Activated CD4-positive, alpha-beta T cell treated with anti-CD3 and anti-CD28 coated beads, Interleukin-2, amount 50 U/mL, for 1 hour (primary cell): ENCODE measurements around the gene ALAS1.
A peak's percentile ranks its signal among the peaks of the same experiment; 100 is the strongest.

Experiments used
- DNase-seq: peaks from one replicate; pipeline ENCODE4 v3.0.0-alpha.2; 2020

The ALAS1 gene

GRCh38 chr3:52202384-52203077 lies 4.6 kb downstream of the ALAS1 start:
- no peak for DNase-seq

- DNase-seq: no peak
These were observed 5.7 kb downstream of the ALAS1 start for GRCh38 chr3:52203701-52204100.

GRCh38 chr3:52204337-52205073 lies 6.5 kb downstream of the ALAS1 start:
- no peak for DNase-seq

GRCh38 chr3:52205727-52206372 lies 7.9 kb downstream of the ALAS1 start:
- no peak for DNase-seq

- DNase-seq: no peak
These were observed 10.6 kb downstream of the ALAS1 start for GRCh38 chr3:52208556-52208955.

GRCh38 chr3:52210037-52210436 lies 12.1 kb downstream of the ALAS1 start:
- no peak for DNase-seq

- no peak for DNase-seq
These were observed 12.6 kb downstream of the ALAS1 start for GRCh38 chr3:52210550-52211046.

- no peak for DNase-seq
These were observed 13.4 kb downstream of the ALAS1 start for GRCh38 chr3:52211268-52211891.

- no peak for DNase-seq
These were observed 15.0 kb downstream of the ALAS1 start for GRCh38 chr3:52213005-52213404.

GRCh38 chr3:52213901-52214300 lies 15.9 kb downstream of the ALAS1 start:
- no peak for DNase-seq

- no peak for DNase-seq
These were observed 17.4 kb downstream of the ALAS1 start for GRCh38 chr3:52215351-52215750.

- peak; percentile 65 for DNase-seq
These were observed 18.8 kb downstream of the ALAS1 start for GRCh38 chr3:52216585-52217408.

GRCh38 chr3:52217409-52217805 lies 19.4 kb downstream of the ALAS1 start:
- DNase-seq: no peak

GRCh38 chr3:52218026-52218425 lies 20.1 kb downstream of the ALAS1 start:
- no peak for DNase-seq

- DNase-seq: no peak
These were observed 20.5 kb downstream of the ALAS1 start for GRCh38 chr3:52218454-52218853.

GRCh38 chr3:52218937-52219650 lies 21.1 kb downstream of the ALAS1 start:
- DNase-seq: no peak

- DNase-seq: peak; percentile 90
These were observed 22.5 kb downstream of the ALAS1 start for GRCh38 chr3:52220380-52221026.

- no peak for DNase-seq
These were observed 23.2 kb downstream of the ALAS1 start for GRCh38 chr3:52221141-52221562.

- peak; percentile 56 for DNase-seq
These were observed 23.8 kb downstream of the ALAS1 start for GRCh38 chr3:52221563-52222318.
